Naive thymus-derived CD8-positive, alpha-beta T cell (primary cell): ENCODE results near the gene CENPP. TPM values are rescaled to one million over a fixed set of nuclear protein-coding genes. Genes with fewer than 3 reads are reported as not detected.

Experiments used
- ATAC-seq, 2 donors: fragments of 150-1000 bp; cut with Tn5 transposase in 1 of 2; sonication (Bioruptor Pico), chemical (Tn5 transposase) in 1 of 2; 1 replicate in 1 of 2; 2 replicates in 1 of 2; pipeline ENCODE4 v1.10.0; 2021; ENCODE audit warnings: mild to moderate bottlenecking in 2 of 2, moderate library complexity in 2 of 2
- POLR2A ChIA-PET: fragments of 350-600 bp; sonication (Branson Sonifier 250); formaldehyde crosslinking; loops from one replicate; lab custom pipeline; 2021; ENCODE audit warnings: antibody characterized with exemption; lab: Charles Lee
- DNase-seq, 10 donors: peaks; one replicate each; pipeline versions ENCODE4 v3.0.0 to v3.0.0-alpha.2; 2020 to 2022
- H3K27ac Mint-ChIP-seq, 10 donors: one replicate each; pipeline ENCODE4 v1.8.0; 2020 to 2022; ENCODE audit warnings: mild to moderate bottlenecking in 10 of 10, mixed read lengths in 10 of 10, moderate library complexity in 4 of 10, inconsistent platforms in 1 of 10
- H3K27me3 Mint-ChIP-seq, 5 donors: one replicate each; pipeline ENCODE4 v1.8.0; 2021 to 2022; ENCODE audit warnings: mixed read lengths in 5 of 5
- H3K36me3 Mint-ChIP-seq, 3 donors: one replicate each; pipeline ENCODE4 v1.8.0; 2020 to 2022; ENCODE audit warnings: mixed read lengths in 3 of 3, mild to moderate bottlenecking in 2 of 3, inconsistent platforms in 1 of 3
- H3K4me1 Mint-ChIP-seq, 4 donors: one replicate each; pipeline ENCODE4 v1.8.0; 2021 to 2022; ENCODE audit warnings: mixed read lengths in 4 of 4
- H3K4me3 Mint-ChIP-seq, 10 donors: one replicate each; pipeline ENCODE4 v1.8.0; 2020 to 2022; ENCODE audit warnings: mild to moderate bottlenecking in 10 of 10, mixed read lengths in 10 of 10, moderate library complexity in 6 of 10, inconsistent platforms in 1 of 10
- H3K9me3 Mint-ChIP-seq, 9 donors: one replicate each; pipeline ENCODE4 v1.8.0; 2020 to 2022; ENCODE audit warnings: mixed read lengths in 9 of 9, mild to moderate bottlenecking in 3 of 9, inconsistent platforms in 1 of 9, moderate library complexity in 1 of 9
- polyA plus RNA-seq, 3 donors: library from polyadenylated mRNA; unstranded; fragments of 300-500 nt; fragmentation: Illumina TruSeq; gene quantifications; one replicate each; pipeline ENCODE4 v1.2.3, GENCODE V29; 2021
- total RNA-seq, 8 experiments: library from RNA in 2 of 8; stranded (reverse) in 2 of 8; gene quantifications; one replicate each; pipeline ENCODE4 v1.2.3 and lab custom pipeline; 2021 to 2026

CENPP gene
- total and polyA plus RNA-seq, 5 experiments from 2014 or later: 2.4 to 5.2 (median 4.4) TPM

GRCh38 chr9:92603990-92604389 is 278.2 kb downstream of the CENPP start:
- peaks cover 0 to 9% (median 0%) of the 10 kb centered on the region in 3 donors for H3K36me3 Mint-ChIP-seq
- no peak overlapping the region for H3K27ac Mint-ChIP-seq
- H3K27me3 Mint-ChIP-seq: no peaks in the 10 kb centered on the region
- peaks cover 0 to 32% (median 12%) of the 10 kb centered on the region in 9 donors for H3K9me3 Mint-ChIP-seq
- DNase-seq: no peak
- POLR2A ChIA-PET: no interaction called here
- no peak overlapping the region for H3K4me3 Mint-ChIP-seq
- ATAC-seq: no peak
- H3K4me1 Mint-ChIP-seq: peaks cover 0 to 3% (median 0%) of the 10 kb centered on the region in 4 donors

- POLR2A ChIA-PET: no interaction called here
- Mint-ChIP-seq H3K27me3 (no peaks in the 10 kb centered on the region), H3K4me1 (peaks cover 0 to 3% (median 0%) of the 10 kb centered on the region in 4 donors), H3K4me3 (no peak overlapping the region), H3K27ac (no peak overlapping the region), H3K36me3 (peaks cover 0 to 9% (median 0%) of the 10 kb centered on the region in 3 donors), H3K9me3 (peaks cover 0 to 32% (median 12%) of the 10 kb centered on the region in 9 donors)
- ATAC-seq (no peak), DNase-seq (no peak)
Measured at GRCh38 chr9:92605224-92605623, 279.5 kb downstream of the CENPP start.

DNA sequence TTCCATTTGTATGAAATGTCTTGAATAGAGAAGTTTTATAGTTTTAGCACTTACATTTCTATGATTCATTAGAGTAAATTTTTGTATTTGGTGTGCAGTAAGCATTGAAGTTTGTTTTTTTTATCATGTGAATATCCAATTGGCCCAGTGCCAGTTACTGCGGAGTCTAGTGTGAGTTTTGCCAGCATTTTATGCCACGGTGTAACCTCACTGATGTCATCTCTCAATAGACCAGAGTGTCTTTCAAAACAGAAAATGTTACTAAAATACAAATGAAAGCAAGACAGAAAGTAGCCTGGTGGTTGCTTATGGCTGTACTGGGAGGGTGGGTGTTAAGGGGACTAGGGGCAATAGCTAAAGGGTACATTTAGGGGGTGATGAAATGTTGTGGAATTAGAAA is 281.3 kb downstream of the CENPP start:
- DNase-seq (no peak), ATAC-seq (no peak)
- H3K36me3 Mint-ChIP-seq: peaks cover 6 to 9% (median 8%) of the 10 kb centered on the region in 3 donors
- H3K27ac Mint-ChIP-seq: peak overlapping the region in 1 of 10 donors; percentile 52
- peaks cover 0 to 3% (median 0%) of the 10 kb centered on the region in 4 donors for H3K4me1 Mint-ChIP-seq
- H3K9me3 Mint-ChIP-seq: peaks cover 0 to 25% (median 12%) of the 10 kb centered on the region in 9 donors
- no peak overlapping the region for H3K4me3 Mint-ChIP-seq
- POLR2A ChIA-PET: no interaction called here
- H3K27me3 Mint-ChIP-seq: no peaks in the 10 kb centered on the region

GRCh38 chr9:92607773-92608172 is 282.0 kb downstream of the CENPP start:
- Mint-ChIP-seq H3K9me3 (peaks cover 0 to 20% (median 12%) of the 10 kb centered on the region in 9 donors), H3K4me1 (peaks cover 0 to 3% (median 0%) of the 10 kb centered on the region in 4 donors), H3K36me3 (peaks cover 9 to 13% (median 9%) of the 10 kb centered on the region in 3 donors), H3K27me3 (no peaks in the 10 kb centered on the region), H3K27ac (no peak overlapping the region), H3K4me3 (no peak overlapping the region)
- POLR2A ChIA-PET: no interaction called here
- no peak for DNase-seq
- no peak for ATAC-seq

DNA sequence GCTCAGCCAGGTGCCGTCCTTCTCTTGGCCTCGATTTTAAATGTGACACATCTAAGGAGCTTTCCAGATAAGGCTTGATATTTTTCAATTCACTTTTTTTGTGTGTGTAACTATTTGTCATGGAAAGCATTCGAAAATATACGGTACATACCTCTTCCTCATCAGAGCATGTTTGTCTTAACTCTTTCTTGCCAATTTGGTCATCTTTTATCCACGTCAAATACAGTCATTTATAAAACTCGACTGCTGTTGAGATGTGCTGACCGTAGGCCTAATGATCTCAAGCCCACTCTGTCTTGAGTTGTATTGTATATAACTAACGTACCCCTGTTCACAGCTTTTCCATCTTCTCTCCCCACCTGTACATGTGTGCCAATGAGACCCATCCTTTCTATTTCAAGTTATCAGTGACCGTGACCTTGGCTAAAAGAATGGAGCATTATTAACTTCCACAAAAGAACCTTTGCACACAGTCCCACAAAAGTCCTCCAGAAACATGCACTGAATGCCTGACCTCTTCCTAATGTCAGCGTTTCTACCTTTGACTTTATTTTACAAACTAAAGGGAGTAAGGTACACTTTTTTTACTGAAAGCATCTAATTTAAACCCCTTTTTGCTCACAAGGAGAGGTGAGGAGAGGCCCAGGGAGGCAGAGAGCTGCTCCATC is 282.6 kb downstream of the CENPP start:
- no peak for DNase-seq
- POLR2A ChIA-PET: no interaction called here
- H3K9me3 Mint-ChIP-seq: peaks cover 0 to 16% (median 11%) of the 10 kb centered on the region in 9 donors
- peaks cover 5 to 14% (median 9%) of the 10 kb centered on the region in 3 donors for H3K36me3 Mint-ChIP-seq
- no peak overlapping the region for H3K4me3 Mint-ChIP-seq
- peak overlapping the region in 1 of 10 donors; percentile 68 for H3K27ac Mint-ChIP-seq
- ATAC-seq: no peak
- no peaks in the 10 kb centered on the region for H3K27me3 Mint-ChIP-seq
- peaks cover 0 to 3% (median 0%) of the 10 kb centered on the region in 4 donors for H3K4me1 Mint-ChIP-seq

DNA sequence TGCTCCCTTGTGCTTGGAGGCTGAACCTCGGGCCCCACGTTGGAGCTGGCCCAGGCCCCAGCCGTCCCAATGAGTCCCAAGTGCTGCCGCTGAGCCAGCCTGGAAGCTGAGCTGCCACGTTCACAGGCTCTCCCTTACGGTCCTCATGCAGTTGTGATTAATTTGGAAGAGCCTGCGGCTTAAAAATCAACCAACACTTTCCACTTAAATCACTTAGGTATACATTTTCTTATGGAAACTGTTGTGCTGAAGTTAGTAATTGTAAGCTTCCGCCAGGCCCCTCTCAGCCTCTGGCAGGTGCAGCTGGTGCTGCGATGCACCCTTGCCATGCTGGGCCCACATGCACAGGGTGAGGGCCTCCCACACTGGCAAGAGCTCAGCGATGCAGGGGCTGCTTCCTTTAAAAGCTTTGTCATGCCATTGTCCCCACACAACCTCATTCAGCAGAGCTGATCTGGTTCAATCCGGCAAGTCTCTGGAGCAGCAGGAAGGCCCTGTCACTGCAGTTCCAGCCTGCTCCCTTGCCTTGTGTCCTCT is 283.2 kb downstream of the CENPP start:
- Mint-ChIP-seq H3K9me3 (peaks cover 0 to 12% (median 5%) of the 10 kb centered on the region in 9 donors), H3K4me3 (no peak overlapping the region), H3K4me1 (no peaks in the 10 kb centered on the region), H3K27me3 (no peaks in the 10 kb centered on the region), H3K27ac (peak overlapping the region in 2 of 10 donors; percentile 15 to 73), H3K36me3 (peaks cover 0 to 19% (median 13%) of the 10 kb centered on the region in 3 donors)
- POLR2A ChIA-PET: no interaction called here
- no peak for ATAC-seq
- no peak for DNase-seq

GRCh38 chr9:92610470-92611420 is 285.0 kb downstream of the CENPP start:
- Mint-ChIP-seq H3K36me3 (peaks cover 0 to 36% (median 20%) of the 10 kb centered on the region in 3 donors), H3K27ac (no peak overlapping the region), H3K9me3 (no peaks in the 10 kb centered on the region), H3K4me3 (no peak overlapping the region), H3K27me3 (no peaks in the 10 kb centered on the region), H3K4me1 (no peaks in the 10 kb centered on the region)
- ATAC-seq (no peak), DNase-seq (no peak)
- POLR2A ChIA-PET: no interaction called here

GRCh38 chr9:92611621-92612285 is 286.0 kb downstream of the CENPP start:
- ATAC-seq: no peak
- H3K36me3 Mint-ChIP-seq: peaks cover 0 to 46% (median 20%) of the 10 kb centered on the region in 3 donors
- DNase-seq: no peak
- POLR2A ChIA-PET: no interaction called here
- no peaks in the 10 kb centered on the region for H3K4me1 Mint-ChIP-seq
- no peak overlapping the region for H3K4me3 Mint-ChIP-seq
- no peaks in the 10 kb centered on the region for H3K9me3 Mint-ChIP-seq
- H3K27me3 Mint-ChIP-seq: no peaks in the 10 kb centered on the region
- peak overlapping the region in 1 of 10 donors; percentile 84 for H3K27ac Mint-ChIP-seq

- Mint-ChIP-seq H3K4me3 (no peak overlapping the region), H3K4me1 (no peaks in the 10 kb centered on the region), H3K27me3 (no peaks in the 10 kb centered on the region), H3K27ac (peak overlapping the region in 1 of 10 donors; percentile 70), H3K36me3 (peaks cover 0 to 49% (median 20%) of the 10 kb centered on the region in 3 donors), H3K9me3 (no peaks in the 10 kb centered on the region)
- ATAC-seq (no peak), DNase-seq (no peak)
- POLR2A ChIA-PET: no interaction called here
Measured at GRCh38 chr9:92612292-92612691, 286.5 kb downstream of the CENPP start.

GRCh38 chr9:92612816-92613215 is 287.1 kb downstream of the CENPP start:
- Mint-ChIP-seq H3K27me3 (no peaks in the 10 kb centered on the region), H3K4me3 (no peak overlapping the region), H3K4me1 (no peaks in the 10 kb centered on the region), H3K9me3 (no peaks in the 10 kb centered on the region), H3K27ac (no peak overlapping the region), H3K36me3 (peaks cover 0 to 52% (median 20%) of the 10 kb centered on the region in 3 donors)
- no peak for ATAC-seq
- POLR2A ChIA-PET: no interaction called here
- DNase-seq: no peak

DNA sequence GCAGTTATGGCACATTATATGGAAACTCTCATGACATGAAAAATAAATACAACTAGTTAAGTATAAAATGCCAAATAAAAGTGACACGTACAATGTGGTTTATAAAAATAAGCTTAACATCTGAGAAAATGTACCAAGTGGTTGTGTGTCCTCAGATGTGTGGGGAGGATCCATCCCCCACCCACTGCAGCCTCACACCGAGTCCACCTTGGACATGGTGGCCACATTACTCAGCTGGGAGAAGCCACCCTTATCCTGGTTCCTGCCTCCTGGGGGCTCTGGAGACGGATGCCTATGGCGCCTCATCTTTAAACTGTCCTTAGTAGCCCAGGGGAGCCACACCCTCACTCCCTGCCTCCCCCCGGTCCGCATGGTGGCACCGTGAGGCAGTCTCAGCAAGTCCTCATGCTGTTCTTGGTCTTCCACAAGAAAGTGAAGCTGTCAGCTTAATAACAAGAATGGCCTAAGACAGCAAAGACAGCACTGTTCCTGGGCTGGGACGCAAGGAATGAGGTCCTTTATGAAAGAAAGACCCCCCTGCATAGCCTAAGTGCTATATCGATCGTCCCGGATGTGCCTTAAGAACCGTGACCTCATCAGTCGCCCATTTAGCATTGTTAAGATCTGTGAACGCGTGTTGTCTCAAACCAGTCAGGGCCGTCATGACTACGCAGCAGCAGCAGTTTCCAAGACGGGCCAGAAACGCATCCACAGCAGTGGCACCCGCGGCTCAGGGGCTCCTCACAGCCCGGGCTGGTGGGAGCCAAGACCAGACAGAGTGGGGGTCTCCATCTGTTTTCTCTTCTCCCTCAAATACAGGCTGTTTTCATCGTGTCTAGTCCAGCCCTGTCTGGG is 287.7 kb downstream of the CENPP start:
- POLR2A ChIA-PET: no interaction called here
- no peak for ATAC-seq
- H3K36me3 Mint-ChIP-seq: peaks cover 0 to 56% (median 20%) of the 10 kb centered on the region in 3 donors

More for the DNA sequence above, 287.7 kb downstream of the CENPP start:
- no peaks in the 10 kb centered on the region for H3K9me3 Mint-ChIP-seq
- no peak for DNase-seq
- peak overlapping the region in 1 of 10 donors; percentile 27 for H3K27ac Mint-ChIP-seq
- no peaks in the 10 kb centered on the region for H3K4me1 Mint-ChIP-seq
- no peaks in the 10 kb centered on the region for H3K27me3 Mint-ChIP-seq
- H3K4me3 Mint-ChIP-seq: no peak overlapping the region
